Nephron progenitor cell (in vitro differentiated cells): ENCODE data around the gene VSX1.

Experiments
- DNase-seq: peaks from one replicate; pipeline ENCODE4 v3.0.0; 2021
- H3K27ac Mint-ChIP-seq: 2 replicates; pipeline ENCODE4 v1.8.0; 2021; ENCODE audit warnings: mild to moderate bottlenecking, moderate library complexity, mixed read lengths
- H3K27me3 Mint-ChIP-seq: 2 replicates; pipeline ENCODE4 v1.8.0; 2021; ENCODE audit warnings: mild to moderate bottlenecking, low read depth, mixed read lengths; ENCODE audit not compliant: poor library complexity
- H3K36me3 Mint-ChIP-seq: 2 replicates; pipeline ENCODE4 v1.8.0; 2021; ENCODE audit warnings: low read depth, mixed read lengths
- H3K4me1 Mint-ChIP-seq: 2 replicates; pipeline ENCODE4 v1.8.0; 2021; ENCODE audit warnings: mixed read lengths
- H3K4me3 Mint-ChIP-seq: 2 replicates; pipeline ENCODE4 v1.8.0; 2021; ENCODE audit warnings: mild to moderate bottlenecking, moderate library complexity, mixed read lengths
- H3K9me3 Mint-ChIP-seq: 2 replicates; pipeline ENCODE4 v1.8.0; 2021; ENCODE audit warnings: mild to moderate bottlenecking, moderate library complexity, mixed read lengths
- CTCF ChIP-seq: fragments of 200-600 bp; sonication (generic); IDR thresholded peaks from 2 replicates; pipeline ENCODE4 v1.5.0; 2021; ENCODE audit warnings: antibody characterized with exemption

VSX1 gene

DNA sequence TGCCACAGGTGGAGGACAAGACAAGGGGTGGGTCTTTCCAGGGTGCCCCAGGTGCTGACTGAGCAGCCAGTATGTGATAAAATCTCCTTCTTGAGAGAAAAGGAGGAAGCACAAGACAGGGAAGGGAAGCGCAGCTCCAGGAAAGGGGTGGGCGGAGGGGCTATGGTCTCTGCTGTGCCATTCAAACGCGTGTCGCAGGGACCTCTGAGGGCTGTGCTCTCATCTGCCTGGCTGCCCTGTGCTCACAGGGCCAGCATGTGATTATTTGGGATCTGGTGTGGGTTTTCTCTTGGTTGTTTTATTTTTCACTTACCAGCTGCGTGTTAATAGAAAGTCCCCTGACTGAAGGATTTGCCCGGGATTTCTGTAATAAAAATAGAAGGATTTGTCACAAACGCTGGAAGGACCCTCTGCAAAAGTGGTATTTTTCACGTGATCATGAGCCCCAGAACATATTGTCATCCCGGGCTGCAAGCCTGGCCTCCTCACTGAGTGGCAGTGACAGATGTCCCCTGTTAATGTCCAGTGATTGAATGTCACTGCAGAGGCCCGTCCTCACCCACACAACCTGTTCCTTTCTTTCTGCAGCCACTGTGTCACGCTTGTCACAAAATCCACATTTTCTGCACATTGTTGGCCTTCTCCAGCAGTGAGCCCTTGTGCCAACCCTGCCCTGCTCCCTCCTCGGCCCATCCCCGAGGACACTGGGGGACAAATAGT is 35.0 kb upstream of the VSX1 start:
- no peak overlapping the region for H3K4me3 Mint-ChIP-seq
- DNase-seq, result no peak
- H3K4me1 Mint-ChIP-seq, result no peaks in the 10 kb centered on the region
- no peaks in the 10 kb centered on the region for H3K36me3 Mint-ChIP-seq
- no peaks in the 10 kb centered on the region for H3K9me3 Mint-ChIP-seq
- no peak for TF ChIP-seq CTCF
- H3K27ac Mint-ChIP-seq, result no peak overlapping the region
- peaks cover 19% of the 10 kb centered on the region for H3K27me3 Mint-ChIP-seq

DNA sequence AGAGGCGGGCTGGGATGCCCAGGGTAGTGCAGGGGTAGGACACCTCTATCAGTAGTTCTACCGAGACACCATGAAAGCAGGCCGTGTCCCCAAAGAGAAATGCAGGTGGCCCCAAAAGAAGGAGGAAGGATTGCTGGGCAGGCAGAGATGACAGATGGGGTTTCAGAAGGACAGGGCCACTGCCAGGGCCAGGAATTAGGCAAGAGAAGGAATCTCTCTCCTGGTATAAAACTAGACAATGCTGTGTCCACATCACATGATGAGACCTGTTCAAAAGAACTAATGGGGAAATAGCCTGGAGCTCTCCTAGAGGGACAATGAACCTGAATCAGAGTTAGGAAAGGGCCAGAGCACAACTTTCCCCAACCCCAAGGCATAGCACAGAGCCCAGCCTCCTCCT is 21.6 kb upstream of the VSX1 start:
- TF ChIP-seq CTCF, result no peak
- Mint-ChIP-seq H3K9me3 (peaks cover 4% of the 10 kb centered on the region), H3K4me1 (no peaks in the 10 kb centered on the region), H3K36me3 (no peaks in the 10 kb centered on the region), H3K4me3 (no peak overlapping the region), H3K27ac (no peak overlapping the region), H3K27me3 (peaks cover 32% of the 10 kb centered on the region)
- DNase-seq, result no peak

DNA sequence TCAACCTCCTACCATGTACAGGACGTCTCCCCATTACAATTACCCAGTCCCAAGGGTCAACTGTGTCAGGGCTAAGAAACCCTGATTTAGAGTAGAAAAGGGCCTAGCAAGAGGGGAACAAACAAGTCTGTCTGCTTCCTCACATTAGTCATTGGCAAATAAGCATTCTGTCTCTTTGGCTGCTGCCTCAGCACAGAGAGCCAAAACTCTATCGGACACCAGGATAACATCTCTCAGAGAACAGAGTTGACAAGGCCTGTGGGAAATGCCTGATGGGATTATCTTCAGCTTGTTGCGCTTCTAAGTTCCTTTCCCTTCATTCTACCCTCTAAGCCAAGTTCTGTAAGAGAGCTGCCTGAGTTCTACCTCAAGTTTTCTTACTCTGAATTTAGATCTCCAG is 19.0 kb upstream of the VSX1 start:
- H3K4me1 Mint-ChIP-seq, result no peaks in the 10 kb centered on the region
- peaks cover 36% of the 10 kb centered on the region for H3K27me3 Mint-ChIP-seq
- DNase-seq, result no peak
- H3K36me3 Mint-ChIP-seq, result no peaks in the 10 kb centered on the region
- no peak for TF ChIP-seq CTCF
- H3K4me3 Mint-ChIP-seq, result no peak overlapping the region
- no peaks in the 10 kb centered on the region for H3K9me3 Mint-ChIP-seq
- H3K27ac Mint-ChIP-seq, result no peak overlapping the region

GRCh38 chr20:25099601-25100140 is 17.7 kb upstream of the VSX1 start:
- no peak overlapping the region for H3K27ac Mint-ChIP-seq
- DNase-seq, result no peak
- H3K9me3 Mint-ChIP-seq, result no peaks in the 10 kb centered on the region
- no peaks in the 10 kb centered on the region for H3K36me3 Mint-ChIP-seq
- no peak overlapping the region for H3K4me3 Mint-ChIP-seq
- no peaks in the 10 kb centered on the region for H3K4me1 Mint-ChIP-seq
- H3K27me3 Mint-ChIP-seq, result peaks cover 48% of the 10 kb centered on the region
- no peak for TF ChIP-seq CTCF

DNA sequence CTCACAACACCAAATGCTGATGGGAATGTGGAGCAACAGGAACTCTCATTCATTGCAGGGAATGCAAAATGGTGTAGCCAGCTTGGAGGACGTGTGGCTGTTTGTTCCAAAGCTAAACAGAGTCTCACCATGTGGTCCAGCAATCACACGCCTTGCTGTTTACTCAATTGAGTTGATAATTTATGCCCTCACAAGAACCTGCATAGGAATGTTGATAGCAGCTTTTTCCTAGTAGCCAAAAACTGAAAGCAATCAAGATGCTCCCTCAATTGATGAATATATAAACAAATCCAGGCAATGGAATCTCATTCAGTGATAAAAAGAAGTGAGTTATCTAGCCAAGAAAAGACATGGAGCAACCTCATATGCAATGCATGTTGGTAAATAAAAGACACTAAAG is 15.6 kb upstream of the VSX1 start:
- Mint-ChIP-seq H3K27me3 (peaks cover 54% of the 10 kb centered on the region), H3K9me3 (no peaks in the 10 kb centered on the region), H3K4me3 (no peak overlapping the region), H3K27ac (no peak overlapping the region), H3K4me1 (no peaks in the 10 kb centered on the region), H3K36me3 (no peaks in the 10 kb centered on the region)
- TF ChIP-seq CTCF, result no peak
- no peak for DNase-seq
